ENCODE data around the gene TRIO. TPM values are rescaled to one million over a fixed set of nuclear protein-coding genes. Genes with fewer than 3 reads are reported as not detected.

TRIO gene
- total RNA-seq, 4 donors from 2014 or later: 186 to 388 (median 285) TPM

DNA sequence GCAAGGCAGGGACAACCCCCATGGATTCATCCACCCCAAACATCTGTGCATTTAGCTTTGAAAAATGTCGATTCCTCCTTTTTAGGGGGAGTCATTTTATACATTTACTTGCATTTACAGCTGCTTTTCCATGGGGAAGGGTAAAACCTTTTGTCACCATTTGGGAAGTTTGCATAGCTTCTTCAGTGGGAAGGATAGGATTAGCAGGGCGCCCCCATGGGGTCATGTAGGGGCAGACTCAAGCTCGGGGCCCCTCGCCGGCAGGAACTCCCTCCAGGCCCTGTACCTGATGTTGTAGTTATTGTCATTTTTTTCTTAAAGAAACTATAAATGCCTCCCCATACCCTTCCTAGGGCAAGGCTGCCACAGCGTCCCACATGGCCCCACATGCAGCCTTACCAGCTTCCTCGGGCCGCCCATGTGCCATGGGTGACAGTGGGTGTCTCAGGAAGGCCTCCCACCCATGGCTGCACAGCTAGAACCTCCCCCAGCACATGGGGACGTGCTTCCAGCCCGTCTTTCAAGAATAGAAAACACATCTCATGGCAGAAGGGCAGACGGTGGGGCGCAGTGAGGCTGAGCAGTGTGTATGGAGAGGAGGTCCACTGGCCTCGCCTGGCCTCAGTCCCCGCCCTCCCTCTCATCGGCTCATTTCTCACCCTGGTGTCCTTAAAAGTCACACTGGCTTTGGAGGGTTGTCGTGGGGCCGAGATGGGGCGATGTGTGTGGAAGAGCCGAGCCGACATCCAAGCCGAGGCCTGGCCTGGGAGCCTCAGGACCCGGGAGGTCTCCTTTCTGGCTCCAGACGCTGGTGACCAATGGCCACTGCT is 362.4 kb downstream of the TRIO start:
- intact Hi-C loops (cut with DNase I; ENCODE audit: low total_unique reads): no loop called here
- H3K9me3 ChIP-seq: no peaks in the 10 kb centered on the region
- in situ Hi-C loops (cut with MboI; ENCODE audit: low pct_ligation_motif_present in 1 of 4, low pct_unique_long_range_greater_than_20kb in 1 of 4, low sequenced_read_pairs in 3 of 4): no loop called here
- peaks cover 0 to 19% (median 4%) of the 10 kb centered on the region in 4 donors for H3K36me3 ChIP-seq
- TF ChIP-seq POLR2A (IDR thresholded peaks at IDR 0.05) (no peak), POLR2AphosphoS5 (IDR thresholded peaks at IDR 0.05) (no peak), EP300 (IDR thresholded peaks at IDR 0.05; ENCODE audit: low read depth) (no peak)
- TF ChIP-seq, protein P1, sequence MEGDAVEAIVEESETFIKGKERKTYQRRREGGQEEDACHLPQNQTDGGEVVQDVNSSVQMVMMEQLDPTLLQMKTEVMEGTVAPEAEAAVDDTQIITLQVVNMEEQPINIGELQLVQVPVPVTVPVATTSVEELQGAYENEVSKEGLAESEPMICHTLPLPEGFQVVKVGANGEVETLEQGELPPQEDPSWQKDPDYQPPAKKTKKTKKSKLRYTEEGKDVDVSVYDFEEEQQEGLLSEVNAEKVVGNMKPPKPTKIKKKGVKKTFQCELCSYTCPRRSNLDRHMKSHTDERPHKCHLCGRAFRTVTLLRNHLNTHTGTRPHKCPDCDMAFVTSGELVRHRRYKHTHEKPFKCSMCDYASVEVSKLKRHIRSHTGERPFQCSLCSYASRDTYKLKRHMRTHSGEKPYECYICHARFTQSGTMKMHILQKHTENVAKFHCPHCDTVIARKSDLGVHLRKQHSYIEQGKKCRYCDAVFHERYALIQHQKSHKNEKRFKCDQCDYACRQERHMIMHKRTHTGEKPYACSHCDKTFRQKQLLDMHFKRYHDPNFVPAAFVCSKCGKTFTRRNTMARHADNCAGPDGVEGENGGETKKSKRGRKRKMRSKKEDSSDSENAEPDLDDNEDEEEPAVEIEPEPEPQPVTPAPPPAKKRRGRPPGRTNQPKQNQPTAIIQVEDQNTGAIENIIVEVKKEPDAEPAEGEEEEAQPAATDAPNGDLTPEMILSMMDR (IDR thresholded peaks at IDR 0.05): no peak
- H3K4me3 ChIP-seq: no peak overlapping the region
- H3K27me3 ChIP-seq: no peaks in the 10 kb centered on the region
- H3K27ac ChIP-seq: no peak overlapping the region
- WGBS, 2 donors (ENCODE audit: low coverage in 1 of 2): 85 to 94% methylated on average over 4 to 23 of the region's 23 CpGs
- no peak for DNase-seq
- H3K4me1 ChIP-seq: no peaks in the 10 kb centered on the region

- in situ Hi-C loops (cut with MboI; ENCODE audit: low pct_ligation_motif_present in 1 of 4, low pct_unique_long_range_greater_than_20kb in 1 of 4, low sequenced_read_pairs in 3 of 4): no loop called here
- no peak for DNase-seq
- no peak overlapping the region for H3K4me3 ChIP-seq
- intact Hi-C loops (cut with DNase I; ENCODE audit: low total_unique reads): no loop called here
- H3K9me3 ChIP-seq: no peaks in the 10 kb centered on the region
- no peaks in the 10 kb centered on the region for H3K27me3 ChIP-seq
- TF ChIP-seq, protein P1 (IDR thresholded peaks at IDR 0.05): no peak
- TF ChIP-seq EP300 (IDR thresholded peaks at IDR 0.05; ENCODE audit: low read depth) (no peak), POLR2AphosphoS5 (IDR thresholded peaks at IDR 0.05) (no peak), POLR2A (IDR thresholded peaks at IDR 0.05) (no peak)
- peaks cover 0 to 19% (median 4%) of the 10 kb centered on the region in 4 donors for H3K36me3 ChIP-seq
- no peak overlapping the region for H3K27ac ChIP-seq
- 90 to 100% methylated on average over 1 to 7 of the region's 7 CpGs for WGBS, 2 donors (ENCODE audit: low coverage in 1 of 2)
- no peaks in the 10 kb centered on the region for H3K4me1 ChIP-seq
Observed at GRCh38 chr5:14506140-14506538, 363.0 kb downstream of the TRIO start.

- Histone ChIP-seq H3K36me3 (peaks cover 0 to 17% (median 4%) of the 10 kb centered on the region in 4 donors), H3K9me3 (no peaks in the 10 kb centered on the region), H3K27me3 (no peaks in the 10 kb centered on the region), H3K4me3 (no peak overlapping the region), H3K4me1 (no peaks in the 10 kb centered on the region), H3K27ac (no peak overlapping the region)
- 97 to 100% methylated on average over 2 to 15 of the region's 16 CpGs for whole genome bisulfite sequencing, 2 donors (ENCODE audit: low coverage in 1 of 2)
- in situ Hi-C loops (cut with MboI; ENCODE audit: low pct_ligation_motif_present in 1 of 4, low pct_unique_long_range_greater_than_20kb in 1 of 4, low sequenced_read_pairs in 3 of 4): no loop called here
- DNase-seq: no peak
- TF ChIP-seq EP300 (IDR thresholded peaks at IDR 0.05; ENCODE audit: low read depth): no peak
- no peak for TF ChIP-seq POLR2AphosphoS5 (IDR thresholded peaks at IDR 0.05)
- TF ChIP-seq, protein P1 (IDR thresholded peaks at IDR 0.05): no peak
- no peak for TF ChIP-seq POLR2A (IDR thresholded peaks at IDR 0.05)
- intact Hi-C loops (cut with DNase I; ENCODE audit: low total_unique reads): no loop called here
Observed at GRCh38 chr5:14506661-14507060, 363.5 kb downstream of the TRIO start.

- H3K9me3 ChIP-seq: no peaks in the 10 kb centered on the region
- no peak for DNase-seq
- H3K27me3 ChIP-seq: no peaks in the 10 kb centered on the region
- 95 to 100% methylated on average over 1 to 21 of the region's 21 CpGs for WGBS, 2 donors (ENCODE audit: low coverage in 1 of 2)
- intact Hi-C loops (cut with DNase I; ENCODE audit: low total_unique reads): no loop called here
- in situ Hi-C loops (cut with MboI; ENCODE audit: low pct_ligation_motif_present in 1 of 4, low pct_unique_long_range_greater_than_20kb in 1 of 4, low sequenced_read_pairs in 3 of 4): no loop called here
- no peak overlapping the region for H3K4me3 ChIP-seq
- no peak for TF ChIP-seq EP300 (IDR thresholded peaks at IDR 0.05; ENCODE audit: low read depth)
- no peak for TF ChIP-seq POLR2AphosphoS5 (IDR thresholded peaks at IDR 0.05)
- TF ChIP-seq POLR2A (IDR thresholded peaks at IDR 0.05): no peak
- TF ChIP-seq, protein P1 (IDR thresholded peaks at IDR 0.05): no peak
- H3K36me3 ChIP-seq: peaks cover 0 to 14% (median 4%) of the 10 kb centered on the region in 4 donors
- H3K4me1 ChIP-seq: no peaks in the 10 kb centered on the region
- H3K27ac ChIP-seq: no peak overlapping the region
Observed at GRCh38 chr5:14507156-14507941, 364.2 kb downstream of the TRIO start.

All from transverse colon (tissue), 4 donors.